MM.1S (cell line): ENCODE measurements around the gene TRIM42.

Experiments used
- DNase-seq: peaks from one replicate; pipeline ENCODE4 v3.0.0-alpha.2; 2015
- H2AFZ ChIP-seq: fragments of 300-600 bp; sonication (generic); 2 replicates; pipeline ENCODE4 v1.6.0; 2016; ENCODE audit warnings: antibody characterized with exemption, low read length
- H3F3A ChIP-seq: fragments of 300-600 bp; sonication (generic); 2 replicates; pipeline ENCODE4 v1.6.1; 2016; ENCODE audit warnings: mild to moderate bottlenecking, antibody characterized with exemption, low read length, moderate library complexity, mixed read lengths; ENCODE audit not compliant: insufficient read depth
- H3K27ac ChIP-seq: fragments of 300-600 bp; sonication (generic); 2 replicates; pipeline ENCODE4 v1.5.1; 2016; ENCODE audit warnings: mild to moderate bottlenecking, low read length
- H3K27me3 ChIP-seq: fragments of 300-600 bp; sonication (generic); replicated peaks from 2 replicates; pipeline ENCODE4 v1.6.0; 2016; ENCODE audit warnings: low read length; ENCODE audit not compliant: insufficient read depth
- H3K36me3 ChIP-seq: fragments of 300-600 bp; sonication (generic); replicated peaks from 2 replicates; pipeline ENCODE4 v1.6.1; 2016; ENCODE audit warnings: mild to moderate bottlenecking, low read length, mixed read lengths; ENCODE audit not compliant: insufficient read depth
- H3K4me1 ChIP-seq: fragments of 300-600 bp; sonication (generic); 2 replicates; pipeline ENCODE4 v1.6.1; 2016; ENCODE audit warnings: low read length, mixed read lengths
- H3K4me2 ChIP-seq: fragments of 300-600 bp; sonication (generic); 2 replicates; pipeline ENCODE4 v1.6.0; 2016; ENCODE audit warnings: low read depth, low read length
- H3K4me3 ChIP-seq: fragments of 300-600 bp; sonication (generic); 2 replicates; pipeline ENCODE4 v1.5.1; 2016; ENCODE audit warnings: low read length, mixed read lengths
- H3K79me2 ChIP-seq: fragments of 300-600 bp; sonication (generic); 2 replicates; pipeline ENCODE4 v1.6.1; 2016; ENCODE audit warnings: mixed run types, low read length, mixed read lengths
- H3K9ac ChIP-seq: fragments of 300-600 bp; sonication (generic); 2 replicates; pipeline ENCODE4 v1.6.1; 2016; ENCODE audit warnings: low read length, mixed read lengths
- H3K9me2 ChIP-seq: fragments of 300-600 bp; sonication (generic); replicated peaks from 2 replicates; pipeline ENCODE4 v1.6.1; 2016; ENCODE audit warnings: mild to moderate bottlenecking, low read length, mixed read lengths; ENCODE audit not compliant: insufficient read depth
- H3K9me3 ChIP-seq: fragments of 300-600 bp; sonication (generic); replicated peaks from 2 replicates; pipeline ENCODE4 v1.6.1; 2016; ENCODE audit warnings: mild to moderate bottlenecking, low read length, mixed read lengths; ENCODE audit not compliant: insufficient read depth
- H4K20me1 ChIP-seq: fragments of 300-600 bp; sonication (generic); 2 replicates; pipeline ENCODE4 v1.6.1; 2016; ENCODE audit warnings: mild to moderate bottlenecking, low read length, moderate library complexity, mixed read lengths; ENCODE audit not compliant: insufficient read depth
- EZH2 ChIP-seq: fragments of 300-600 bp; sonication (generic); optimal IDR thresholded peaks from 2 replicates; pipeline ENCODE3; 2017; ENCODE audit warnings: low read depth, mild to moderate bottlenecking, antibody characterized with exemption, low read length, mixed read lengths
- EZH2phosphoT487 ChIP-seq: fragments of 300-600 bp; sonication (generic); IDR thresholded peaks from 2 replicates; pipeline ENCODE4 v1.6.1; 2018; ENCODE audit warnings: antibody characterized with exemption, low read length
- TF ChIP-seq, protein P1 (sequence below): fragments of 300-600 bp; sonication (generic); IDR thresholded peaks from 2 replicates; pipeline ENCODE4 v1.5.1; 2016; ENCODE audit warnings: antibody characterized with exemption, low read length, mixed read lengths

The TRIM42 gene

DNA sequence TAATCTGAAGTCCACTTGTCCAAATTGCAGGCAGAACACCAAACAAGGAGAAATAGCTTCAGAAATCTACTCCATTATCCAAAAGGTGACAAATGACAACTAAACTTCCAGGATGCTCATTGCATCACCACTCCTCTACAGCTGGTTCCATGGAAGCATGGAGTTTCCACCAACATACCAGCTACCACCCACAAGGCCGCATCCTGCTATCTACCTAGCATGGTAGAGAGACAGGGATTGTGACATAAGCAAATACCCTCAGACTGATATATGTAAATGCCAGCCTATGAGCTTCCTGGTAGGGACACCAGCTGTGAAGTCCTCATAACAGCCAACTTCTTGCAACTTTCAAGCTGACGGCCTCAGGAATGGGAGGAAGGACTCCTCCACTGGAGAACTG lies at the start of gene TRIM42:
TSS of gene TRIM42 (plus strand) at position 301 of the 400 bp plus-strand sequence. CDS start 166 bp downstream, outside the sequence.
- H3K27me3 ChIP-seq: no peaks in the 10 kb centered on the region
- no peak within 1 kb of the TSS for H3K4me2 ChIP-seq
- no peaks in the 10 kb centered on the region for H4K20me1 ChIP-seq
- no peaks in the 10 kb centered on the region for H3K79me2 ChIP-seq
- H3K9me2 ChIP-seq: no peaks in the 10 kb centered on the region
- DNase-seq: no peak
- H3K9me3 ChIP-seq: no peaks in the 10 kb centered on the region
- no peaks in the 10 kb centered on the region for H3K36me3 ChIP-seq
- no peak within 1 kb of the TSS for H2AFZ ChIP-seq
- no peak within 1 kb of the TSS for H3K27ac ChIP-seq
- no peak within 1 kb of the TSS for H3K4me3 ChIP-seq
- H3K9ac ChIP-seq: no peak within 1 kb of the TSS
- no peaks in the 10 kb centered on the region for H3F3A ChIP-seq
- TF ChIP-seq EZH2phosphoT487 (no peak), EZH2 (no peak)
- TF ChIP-seq, protein P1, sequence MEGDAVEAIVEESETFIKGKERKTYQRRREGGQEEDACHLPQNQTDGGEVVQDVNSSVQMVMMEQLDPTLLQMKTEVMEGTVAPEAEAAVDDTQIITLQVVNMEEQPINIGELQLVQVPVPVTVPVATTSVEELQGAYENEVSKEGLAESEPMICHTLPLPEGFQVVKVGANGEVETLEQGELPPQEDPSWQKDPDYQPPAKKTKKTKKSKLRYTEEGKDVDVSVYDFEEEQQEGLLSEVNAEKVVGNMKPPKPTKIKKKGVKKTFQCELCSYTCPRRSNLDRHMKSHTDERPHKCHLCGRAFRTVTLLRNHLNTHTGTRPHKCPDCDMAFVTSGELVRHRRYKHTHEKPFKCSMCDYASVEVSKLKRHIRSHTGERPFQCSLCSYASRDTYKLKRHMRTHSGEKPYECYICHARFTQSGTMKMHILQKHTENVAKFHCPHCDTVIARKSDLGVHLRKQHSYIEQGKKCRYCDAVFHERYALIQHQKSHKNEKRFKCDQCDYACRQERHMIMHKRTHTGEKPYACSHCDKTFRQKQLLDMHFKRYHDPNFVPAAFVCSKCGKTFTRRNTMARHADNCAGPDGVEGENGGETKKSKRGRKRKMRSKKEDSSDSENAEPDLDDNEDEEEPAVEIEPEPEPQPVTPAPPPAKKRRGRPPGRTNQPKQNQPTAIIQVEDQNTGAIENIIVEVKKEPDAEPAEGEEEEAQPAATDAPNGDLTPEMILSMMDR: no peak
- H3K4me1 ChIP-seq: no peaks in the 10 kb centered on the region

DNA sequence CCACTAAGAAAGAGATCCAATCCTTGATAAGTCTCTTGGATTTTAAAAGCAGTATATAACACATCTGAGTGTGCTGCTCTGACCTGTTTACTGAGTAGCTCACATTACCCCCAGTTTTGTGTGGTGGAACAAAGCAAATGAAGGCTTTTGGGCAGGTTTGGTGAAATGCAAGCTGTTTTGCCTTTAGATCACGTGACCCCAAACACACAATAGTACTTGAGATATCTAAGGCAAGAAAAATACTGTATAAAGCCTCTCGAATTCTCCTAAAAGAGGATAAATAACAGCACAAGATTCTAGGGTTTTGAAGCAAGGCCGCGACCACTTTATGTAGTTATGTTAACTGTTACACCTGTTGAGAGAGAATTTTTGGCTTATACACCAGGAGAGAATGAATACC lies 49.3 kb upstream of the TRIM42 start:
- H3K4me3 ChIP-seq: no peak overlapping the region
- no peak overlapping the region for H3K4me2 ChIP-seq
- DNase-seq: no peak
- H3K79me2 ChIP-seq: no peaks in the 10 kb centered on the region
- H3K9ac ChIP-seq: no peak overlapping the region
- no peaks in the 10 kb centered on the region for H3K36me3 ChIP-seq
- no peaks in the 10 kb centered on the region for H3F3A ChIP-seq
- H4K20me1 ChIP-seq: no peaks in the 10 kb centered on the region
- no peak overlapping the region for H3K27ac ChIP-seq
- H3K9me2 ChIP-seq: no peaks in the 10 kb centered on the region
- no peaks in the 10 kb centered on the region for H3K9me3 ChIP-seq
- H2AFZ ChIP-seq: no peak overlapping the region
- H3K4me1 ChIP-seq: no peaks in the 10 kb centered on the region
- TF ChIP-seq EZH2phosphoT487 (no peak), EZH2 (no peak)
- TF ChIP-seq, protein P1: no peak
- no peaks in the 10 kb centered on the region for H3K27me3 ChIP-seq

DNA sequence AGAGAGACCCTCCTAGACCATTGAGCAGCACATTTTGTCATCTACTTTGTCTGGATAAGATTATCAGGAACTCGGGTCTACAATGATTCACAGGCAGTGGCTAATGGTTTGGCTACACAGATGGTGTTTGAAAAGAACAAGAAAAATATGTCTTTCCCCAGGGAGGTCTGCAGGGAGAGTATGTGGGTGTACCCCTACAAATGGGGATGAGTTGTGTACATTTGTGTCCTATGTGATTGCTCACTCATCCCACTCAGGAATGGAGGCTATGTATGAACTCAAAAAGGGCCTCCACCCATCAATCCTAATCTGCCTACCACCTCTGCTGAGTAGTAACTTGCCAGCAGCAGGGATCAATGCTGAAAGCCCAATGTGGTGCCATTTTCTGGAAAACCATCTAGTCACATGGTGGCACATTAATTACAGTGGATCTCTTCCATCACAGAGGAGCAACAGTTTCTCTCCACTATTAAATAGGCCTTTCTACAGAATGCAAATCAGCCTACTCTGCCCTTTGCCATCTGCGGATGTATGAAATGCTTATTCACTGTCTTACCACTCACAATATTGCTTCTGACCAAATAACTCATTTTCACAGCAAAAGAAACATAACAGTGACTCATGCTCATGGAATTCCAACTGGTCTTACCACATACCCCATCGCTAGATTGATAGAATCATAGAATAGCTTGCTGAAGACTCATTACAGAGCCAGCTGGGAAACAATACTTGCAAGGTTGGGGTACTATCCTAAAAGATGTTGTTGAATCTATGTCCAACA lies 48.3 kb upstream of the TRIM42 start:
- Histone ChIP-seq H3K79me2 (no peaks in the 10 kb centered on the region), H3K4me3 (no peak overlapping the region)
- DNase-seq: no peak

More for the DNA sequence above, 48.3 kb upstream of the TRIM42 start:
- Histone ChIP-seq H3K9me2 (no peaks in the 10 kb centered on the region), H3K9me3 (no peaks in the 10 kb centered on the region), H4K20me1 (no peaks in the 10 kb centered on the region), H3K36me3 (no peaks in the 10 kb centered on the region), H3K27ac (no peak overlapping the region), H2AFZ (no peak overlapping the region), H3K9ac (no peak overlapping the region), H3K27me3 (no peaks in the 10 kb centered on the region), H3K4me2 (no peak overlapping the region), H3K4me1 (no peaks in the 10 kb centered on the region), H3F3A (no peaks in the 10 kb centered on the region)
- no peak for TF ChIP-seq EZH2phosphoT487
- TF ChIP-seq, protein P1: no peak
- no peak for TF ChIP-seq EZH2
